SJCRH30 (cell line): ENCODE data around the gene RSRC1. TPM values are rescaled to one million over a fixed set of nuclear protein-coding genes. Genes with fewer than 3 reads are reported as not detected.
A peak's percentile ranks its signal among the peaks of the same experiment; 100 is the strongest.

Experiments used
- DNase-seq, 2 experiments: peaks; one replicate each; pipeline ENCODE4 v3.0.0-alpha.2; 2015 to 2020
- H3K27ac ChIP-seq: fragments of 250-450 bp; sonication (Bioruptor Pico); 2 replicates; pipeline ENCODE4 v1.5.1; 2020; ENCODE audit warnings: mild to moderate bottlenecking, moderate library complexity
- H3K27me3 ChIP-seq: fragments of 250-450 bp; sonication (Bioruptor Pico); 2 replicates; pipeline ENCODE4 v1.5.1; 2020; ENCODE audit warnings: mild to moderate bottlenecking, moderate library complexity
- H3K36me3 ChIP-seq: fragments of 250-450 bp; sonication (Bioruptor Pico); 2 replicates; pipeline ENCODE4 v1.5.1; 2020; ENCODE audit warnings: mild to moderate bottlenecking, moderate library complexity
- H3K4me1 ChIP-seq: fragments of 250-450 bp; sonication (Bioruptor Pico); 2 replicates; pipeline ENCODE4 v1.5.1; 2020; ENCODE audit warnings: mild to moderate bottlenecking, moderate library complexity
- H3K4me3 ChIP-seq: fragments of 250-450 bp; sonication (Bioruptor Pico); 2 replicates; pipeline ENCODE4 v1.5.1; 2020; ENCODE audit warnings: mild to moderate bottlenecking, moderate library complexity
- H3K9me3 ChIP-seq: fragments of 250-450 bp; sonication (Bioruptor Pico); replicated peaks from 2 replicates; pipeline ENCODE4 v1.5.1; 2020; ENCODE audit warnings: mild to moderate bottlenecking, moderate library complexity
- total RNA-seq: library from RNA; depleted of rRNA; stranded (reverse); fragments of >200 nt; shearing (Covaris generic); gene quantifications from 2 replicates; pipeline ENCODE4 v1.2.3, GENCODE V29; 2014

RSRC1 gene
- total RNA-seq, 1 experiment from 2014 or later, result 57.2 TPM

DNA sequence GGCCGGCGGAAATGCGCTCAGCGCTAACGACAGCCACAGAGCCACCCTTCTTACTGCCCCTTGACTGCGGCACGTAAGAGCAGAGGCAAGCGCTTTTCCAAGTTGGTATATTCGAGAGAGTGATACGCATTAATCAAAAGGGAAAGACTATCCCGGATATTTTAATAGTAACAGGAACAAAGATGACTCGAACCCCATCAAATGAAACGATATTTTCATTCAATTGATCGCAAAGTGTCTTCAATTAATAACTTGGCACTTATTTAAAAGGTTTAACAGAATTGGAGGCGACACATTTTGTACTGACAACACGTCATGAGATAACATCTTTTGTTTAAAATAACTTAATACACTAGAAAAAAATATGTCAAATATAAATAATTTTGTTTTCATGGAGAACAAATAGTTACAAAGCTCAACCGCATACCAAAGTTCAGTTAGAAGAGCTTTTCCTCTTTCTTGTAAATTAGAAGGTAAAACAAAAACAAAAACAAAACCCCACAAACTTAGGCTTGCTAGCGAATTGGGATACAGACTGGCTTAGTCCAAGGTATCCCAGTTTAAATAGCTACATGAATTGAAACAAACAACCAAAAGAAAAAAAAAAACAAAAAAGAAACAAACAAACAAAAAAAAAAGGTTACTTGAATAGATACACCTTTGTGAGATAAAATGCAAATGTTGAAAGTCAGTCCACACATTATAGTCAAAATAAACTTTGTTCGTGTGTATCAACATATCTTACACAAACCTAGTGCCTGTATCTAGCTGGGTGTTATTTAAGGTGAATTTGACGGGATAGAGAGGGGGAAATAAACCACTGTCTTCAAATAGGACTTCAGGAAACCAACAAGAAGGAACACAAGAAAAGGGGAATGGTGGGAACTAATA lies 13.8 kb upstream of the RSRC1 start:
- Histone ChIP-seq H3K36me3 (no peaks in the 10 kb centered on the region; the same call in 1 of the 2 replicates), H3K27ac (no peak overlapping the region), H3K4me3 (no peak overlapping the region), H3K27me3 (no peaks in the 10 kb centered on the region), H3K9me3 (no peaks in the 10 kb centered on the region), H3K4me1 (no peaks in the 10 kb centered on the region)
- DNase-seq, result no peak

DNA sequence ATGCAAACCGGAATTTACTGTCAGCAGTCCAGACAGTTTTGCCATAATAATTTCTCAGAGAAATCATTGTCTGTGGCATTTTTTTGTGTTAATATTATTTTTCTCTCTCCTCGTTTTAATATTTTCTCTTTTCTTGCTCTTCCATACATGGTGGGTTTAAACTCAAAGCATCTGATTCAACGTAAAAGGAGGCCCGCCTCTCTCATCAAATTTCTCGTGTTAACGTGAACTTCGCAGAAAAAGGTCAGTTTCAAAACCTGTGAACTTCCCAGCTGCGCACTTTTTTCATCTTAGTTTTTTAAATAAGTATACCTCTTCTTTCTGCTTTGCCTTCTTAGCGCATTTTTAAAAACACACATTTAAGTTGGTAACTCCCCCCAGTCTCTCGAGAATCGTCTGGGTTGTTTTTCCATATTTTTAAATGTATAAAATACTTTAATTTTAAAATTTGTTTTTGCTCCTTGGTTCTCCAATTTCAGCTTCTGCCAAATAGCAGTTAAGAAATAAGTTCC lies 12.8 kb upstream of the RSRC1 start:
- H3K27me3 ChIP-seq, result no peaks in the 10 kb centered on the region
- H3K36me3 ChIP-seq, result no peaks in the 10 kb centered on the region; the same call in 1 of the 2 replicates
- H3K27ac ChIP-seq, result no peak overlapping the region
- H3K4me3 ChIP-seq, result peak overlapping the region; percentile 69
- DNase-seq, result no peak
- no peaks in the 10 kb centered on the region for H3K9me3 ChIP-seq
- no peaks in the 10 kb centered on the region for H3K4me1 ChIP-seq

GRCh38 chr3:158097593-158098308 lies 12.1 kb upstream of the RSRC1 start:
- peak overlapping the region; percentile 69 for H3K4me3 ChIP-seq
- no peaks in the 10 kb centered on the region for H3K27me3 ChIP-seq
- peak; percentile 72 to 79 for DNase-seq
- no peaks in the 10 kb centered on the region for H3K4me1 ChIP-seq
- no peaks in the 10 kb centered on the region; the same call in 1 of the 2 replicates for H3K36me3 ChIP-seq
- no peaks in the 10 kb centered on the region for H3K9me3 ChIP-seq
- peak overlapping the region; percentile 11; the same call in 1 of the 2 replicates for H3K27ac ChIP-seq

GRCh38 chr3:158098309-158098639 lies 11.6 kb upstream of the RSRC1 start:
- H3K9me3 ChIP-seq, result no peaks in the 10 kb centered on the region
- H3K4me1 ChIP-seq, result no peaks in the 10 kb centered on the region
- no peaks in the 10 kb centered on the region; the same call in 1 of the 2 replicates for H3K36me3 ChIP-seq
- peak overlapping the region; percentile 69 for H3K4me3 ChIP-seq
- H3K27ac ChIP-seq, result no peak overlapping the region
- no peak for DNase-seq
- no peaks in the 10 kb centered on the region for H3K27me3 ChIP-seq

- H3K27me3 ChIP-seq, result no peaks in the 10 kb centered on the region
- H3K36me3 ChIP-seq, result no peaks in the 10 kb centered on the region; the same call in 1 of the 2 replicates
Measured at GRCh38 chr3:158098834-158099424, 11.0 kb upstream of the RSRC1 start.

GRCh38 chr3:158100681-158101080 lies 9.2 kb upstream of the RSRC1 start:
- Histone ChIP-seq H3K9me3 (no peaks in the 10 kb centered on the region), H3K36me3 (no peaks in the 10 kb centered on the region; the same call in 1 of the 2 replicates), H3K4me3 (no peak overlapping the region), H3K27me3 (no peaks in the 10 kb centered on the region), H3K4me1 (no peaks in the 10 kb centered on the region), H3K27ac (no peak overlapping the region)
- DNase-seq, result no peak

More at GRCh38 chr3:158098834-158099424, 11.0 kb upstream of the RSRC1 start:
- Histone ChIP-seq H3K4me1 (no peaks in the 10 kb centered on the region), H3K27ac (no peak overlapping the region), H3K9me3 (no peaks in the 10 kb centered on the region), H3K4me3 (no peak overlapping the region)
- no peak for DNase-seq

GRCh38 chr3:158101335-158102241 lies 8.3 kb upstream of the RSRC1 start:
- no peak overlapping the region for H3K4me3 ChIP-seq
- H3K27me3 ChIP-seq, result no peaks in the 10 kb centered on the region
- H3K36me3 ChIP-seq, result no peaks in the 10 kb centered on the region; the same call in 1 of the 2 replicates
- H3K4me1 ChIP-seq, result no peaks in the 10 kb centered on the region
- DNase-seq, result no peak
- H3K9me3 ChIP-seq, result no peaks in the 10 kb centered on the region
- no peak overlapping the region for H3K27ac ChIP-seq

DNA sequence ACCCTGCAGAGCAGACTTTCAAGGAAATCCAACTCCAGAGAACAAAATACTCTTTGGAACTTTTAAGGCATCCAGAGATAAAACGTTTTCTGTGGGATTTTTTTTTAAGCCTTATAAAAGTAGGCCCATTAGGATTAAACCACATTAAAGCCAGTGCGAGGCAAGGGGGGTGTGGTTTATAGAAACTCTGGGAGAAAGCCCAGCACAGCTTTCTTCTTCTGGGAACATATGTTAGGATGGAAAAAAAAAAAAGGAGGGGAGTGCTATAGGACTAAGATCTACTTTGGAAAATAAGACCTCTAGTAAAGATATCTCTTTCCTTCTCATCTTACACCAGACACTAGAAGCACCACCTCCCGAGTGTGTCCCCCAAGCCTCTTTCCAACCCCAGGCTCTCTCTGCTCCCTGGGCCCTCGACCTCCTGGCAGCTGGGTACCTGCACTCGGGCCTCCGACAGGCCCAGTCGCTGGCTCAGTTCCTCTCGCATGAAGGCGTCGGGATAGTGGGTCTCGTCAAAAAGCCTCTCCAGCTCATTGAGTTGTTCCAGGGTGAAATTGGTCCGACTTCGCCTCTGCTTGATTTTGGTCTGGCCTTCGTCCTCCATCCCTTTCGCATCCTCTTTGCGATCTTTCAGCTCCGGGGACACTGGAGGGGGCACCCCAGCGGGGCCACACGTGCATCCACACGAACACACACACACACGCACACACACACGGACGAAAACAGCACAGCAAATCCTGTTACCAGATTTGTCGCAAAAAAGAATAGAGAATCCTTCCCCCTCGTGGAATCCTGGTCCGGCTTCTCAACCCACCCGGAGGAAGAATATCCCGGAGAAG lies 7.4 kb upstream of the RSRC1 start:
- Histone ChIP-seq H3K4me3 (no peak overlapping the region), H3K4me1 (no peaks in the 10 kb centered on the region), H3K27ac (no peak overlapping the region), H3K9me3 (no peaks in the 10 kb centered on the region), H3K36me3 (no peaks in the 10 kb centered on the region; the same call in 1 of the 2 replicates), H3K27me3 (no peaks in the 10 kb centered on the region)
- DNase-seq, result no peak

DNA sequence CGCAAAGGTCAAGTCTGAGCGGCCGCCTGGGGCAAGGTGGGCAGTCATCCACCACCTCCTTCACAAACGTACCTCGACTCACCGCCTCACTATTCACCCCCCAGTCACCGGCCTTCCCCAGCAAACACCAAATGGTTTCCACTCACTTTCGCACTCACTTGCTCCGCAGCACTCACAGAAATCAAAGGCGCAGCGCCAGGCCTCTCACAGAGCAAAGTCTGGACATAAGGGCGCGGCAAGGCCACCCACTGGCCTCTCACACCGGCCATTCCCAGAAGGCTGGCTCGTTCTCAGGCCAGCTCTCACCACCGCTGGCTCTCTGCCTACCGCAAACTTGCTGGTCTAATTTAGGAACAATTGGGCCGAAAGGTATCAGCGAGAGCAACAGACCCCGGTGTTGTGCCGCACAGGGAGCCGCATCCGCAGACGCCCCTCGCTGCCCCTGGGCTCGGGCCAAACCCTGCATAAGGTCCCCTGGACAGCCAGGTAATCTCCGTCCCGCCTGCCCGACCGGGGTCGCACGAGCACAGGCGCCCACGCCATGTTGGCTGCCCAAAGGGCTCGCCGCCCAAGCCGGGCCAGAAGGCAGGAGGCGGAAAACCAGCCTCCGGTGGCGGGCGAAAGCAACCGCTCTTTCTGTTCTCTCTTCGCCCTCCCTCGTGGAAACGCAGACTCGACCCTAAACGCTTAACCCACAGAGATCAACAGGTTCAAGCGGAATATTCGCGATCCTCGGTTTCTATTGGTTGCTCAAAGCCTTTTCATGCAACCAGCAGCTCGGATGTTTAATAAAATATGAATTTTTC lies 6.6 kb upstream of the RSRC1 start:
- H3K27ac ChIP-seq, result no peak overlapping the region
- DNase-seq, result no peak
- no peaks in the 10 kb centered on the region for H3K4me1 ChIP-seq
- H3K4me3 ChIP-seq, result no peak overlapping the region
- no peaks in the 10 kb centered on the region for H3K27me3 ChIP-seq
- no peaks in the 10 kb centered on the region for H3K9me3 ChIP-seq
- no peaks in the 10 kb centered on the region; the same call in 1 of the 2 replicates for H3K36me3 ChIP-seq

DNA sequence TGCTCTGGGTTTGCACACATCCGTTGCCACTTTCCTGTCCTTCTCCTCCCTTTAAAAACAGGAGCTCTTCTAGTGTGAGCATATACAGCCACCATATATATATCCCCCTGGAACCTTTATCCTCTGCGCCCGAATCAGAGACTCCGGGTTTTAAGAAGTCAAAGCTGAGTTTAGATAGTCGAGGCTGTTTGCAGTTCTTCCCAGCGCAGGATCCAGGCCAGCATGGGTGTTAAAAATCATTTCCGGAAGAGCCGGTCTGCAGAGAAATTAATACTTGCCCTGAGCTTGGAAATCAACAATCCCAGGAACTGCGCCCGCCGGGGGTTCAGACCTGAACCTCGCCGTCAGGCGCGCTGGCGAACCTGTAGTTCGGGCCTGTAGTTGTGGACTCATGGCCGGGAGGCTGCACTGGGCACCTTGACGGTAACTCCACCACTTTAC lies 6.0 kb upstream of the RSRC1 start:
- Histone ChIP-seq H3K36me3 (no peaks in the 10 kb centered on the region; the same call in 1 of the 2 replicates), H3K9me3 (no peaks in the 10 kb centered on the region), H3K4me1 (no peaks in the 10 kb centered on the region), H3K27me3 (no peaks in the 10 kb centered on the region), H3K27ac (no peak overlapping the region), H3K4me3 (no peak overlapping the region)
- no peak for DNase-seq

DNA sequence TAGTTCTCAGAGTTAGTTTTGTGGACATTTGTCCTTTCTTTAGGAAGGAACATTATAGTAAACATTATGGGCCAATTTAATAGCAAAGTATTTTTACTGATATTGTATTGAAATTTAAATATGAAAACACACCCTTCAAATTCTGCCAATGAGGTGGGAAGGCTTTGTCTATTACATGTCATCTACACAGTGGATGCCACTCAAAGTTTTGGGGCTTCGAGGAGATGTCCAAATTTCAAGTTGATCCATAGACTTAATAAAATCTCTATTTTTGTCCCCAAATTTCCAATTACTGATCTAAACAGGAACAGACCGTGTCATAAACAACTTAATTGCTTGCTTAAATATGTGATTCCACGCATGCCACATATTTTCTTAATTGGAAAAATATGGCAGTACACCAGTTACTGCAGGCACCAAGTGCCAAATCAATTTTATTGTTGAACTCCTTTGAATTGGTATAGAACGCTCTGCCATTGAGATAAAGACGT lies 5.4 kb upstream of the RSRC1 start:
- no peak for DNase-seq
- Histone ChIP-seq H3K27me3 (no peaks in the 10 kb centered on the region), H3K4me1 (0 out of 2 replicates have a peak, but pooled peaks cover 2% of the 10 kb centered on the region), H3K27ac (no peak overlapping the region), H3K4me3 (peak overlapping the region; percentile 76), H3K9me3 (no peaks in the 10 kb centered on the region), H3K36me3 (no peaks in the 10 kb centered on the region)

DNA sequence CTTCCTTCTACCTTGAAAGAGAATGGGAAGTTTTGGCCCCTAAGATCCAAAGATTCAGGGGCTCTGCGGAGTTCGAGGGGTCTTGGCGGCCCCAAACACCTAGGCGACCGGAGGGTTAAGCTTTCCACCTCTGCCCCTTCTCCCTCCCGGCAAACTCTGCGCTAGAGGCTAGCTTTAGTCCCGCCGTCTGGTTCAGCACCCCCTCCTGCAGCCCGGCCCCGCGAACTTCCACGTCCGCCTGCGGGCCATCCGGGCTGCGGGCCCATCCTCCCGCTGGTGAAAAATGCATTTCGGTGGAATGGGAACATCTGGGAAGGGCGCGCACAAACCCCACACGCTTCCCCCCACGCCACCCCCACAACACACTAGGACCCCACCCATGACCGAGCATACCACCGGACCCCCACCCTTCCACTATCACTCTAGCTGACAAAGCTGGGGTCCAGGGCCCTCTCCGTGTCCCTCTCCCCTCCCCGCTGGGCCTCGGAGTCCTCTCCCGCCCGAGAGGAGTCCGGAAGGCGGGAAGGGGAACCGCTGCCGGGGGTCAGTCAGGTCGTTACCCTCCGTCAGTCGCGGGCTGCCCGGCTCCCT lies 4.7 kb upstream of the RSRC1 start:
- Histone ChIP-seq H3K9me3 (no peaks in the 10 kb centered on the region), H3K4me3 (peak overlapping the region; percentile 76), H3K36me3 (no peaks in the 10 kb centered on the region), H3K27ac (no peak overlapping the region), H3K27me3 (no peaks in the 10 kb centered on the region), H3K4me1 (0 out of 2 replicates have a peak, but pooled peaks cover 2% of the 10 kb centered on the region)
- peak; percentile 17 to 29 for DNase-seq
